DOHH2 (cell line): Measurements from ENCODE around the gene CSPG5.

ENCODE experiments used
- EZH2phosphoT487 ChIP-seq: fragments of 200-600 bp; sonication (generic); IDR thresholded peaks from 2 replicates; pipeline ENCODE4 v1.6.1; 2017; ENCODE audit warnings: borderline replicate concordance, mild to moderate bottlenecking, antibody characterized with exemption, low read length, moderate library complexity, mixed read lengths
- TF ChIP-seq, protein P1 (sequence below): fragments of 200-600 bp; sonication (generic); IDR thresholded peaks from one replicate; pipeline ENCODE4 v1.5.1; 2014; ENCODE audit warnings: antibody characterized with exemption, mild to moderate bottlenecking, low read depth, low read length; ENCODE audit not compliant: poor library complexity, severe bottlenecking

GRCh38 chr3:47565734-47566550 is 12.7 kb downstream of the CSPG5 start:
- TF ChIP-seq, protein P1, sequence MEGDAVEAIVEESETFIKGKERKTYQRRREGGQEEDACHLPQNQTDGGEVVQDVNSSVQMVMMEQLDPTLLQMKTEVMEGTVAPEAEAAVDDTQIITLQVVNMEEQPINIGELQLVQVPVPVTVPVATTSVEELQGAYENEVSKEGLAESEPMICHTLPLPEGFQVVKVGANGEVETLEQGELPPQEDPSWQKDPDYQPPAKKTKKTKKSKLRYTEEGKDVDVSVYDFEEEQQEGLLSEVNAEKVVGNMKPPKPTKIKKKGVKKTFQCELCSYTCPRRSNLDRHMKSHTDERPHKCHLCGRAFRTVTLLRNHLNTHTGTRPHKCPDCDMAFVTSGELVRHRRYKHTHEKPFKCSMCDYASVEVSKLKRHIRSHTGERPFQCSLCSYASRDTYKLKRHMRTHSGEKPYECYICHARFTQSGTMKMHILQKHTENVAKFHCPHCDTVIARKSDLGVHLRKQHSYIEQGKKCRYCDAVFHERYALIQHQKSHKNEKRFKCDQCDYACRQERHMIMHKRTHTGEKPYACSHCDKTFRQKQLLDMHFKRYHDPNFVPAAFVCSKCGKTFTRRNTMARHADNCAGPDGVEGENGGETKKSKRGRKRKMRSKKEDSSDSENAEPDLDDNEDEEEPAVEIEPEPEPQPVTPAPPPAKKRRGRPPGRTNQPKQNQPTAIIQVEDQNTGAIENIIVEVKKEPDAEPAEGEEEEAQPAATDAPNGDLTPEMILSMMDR: no peak
- no peak for TF ChIP-seq EZH2phosphoT487
